Loucy (cell line): ENCODE data around the gene CNOT2.

ENCODE experiments used
- H2AFZ ChIP-seq: fragments of 200-600 bp; sonication (generic); 2 replicates; pipeline ENCODE4 v1.6.0; 2016; ENCODE audit warnings: antibody characterized with exemption, mild to moderate bottlenecking, low read length, moderate library complexity
- H3F3A ChIP-seq: fragments of 200-600 bp; 2 replicates; pipeline ENCODE4 v1.6.0; 2016; ENCODE audit warnings: antibody characterized with exemption, low read depth, mild to moderate bottlenecking
- H3K27me3 ChIP-seq: fragments of 200-600 bp; sonication (generic); 2 replicates; pipeline ENCODE4 v1.6.1; 2014; ENCODE audit warnings: low read length, mild to moderate bottlenecking; ENCODE audit not compliant: insufficient read depth, poor library complexity, severe bottlenecking
- H3K36me3 ChIP-seq: fragments of 200-600 bp; sonication (generic); 2 replicates; pipeline ENCODE4 v1.6.1; 2016; ENCODE audit warnings: low read length; ENCODE audit not compliant: insufficient read depth
- H3K4me1 ChIP-seq: fragments of 200-600 bp; sonication (generic); 2 replicates; pipeline ENCODE4 v1.5.1; 2014; ENCODE audit warnings: low read length, mild to moderate bottlenecking; ENCODE audit not compliant: insufficient read depth, poor library complexity, severe bottlenecking
- H3K4me2 ChIP-seq: fragments of 200-600 bp; sonication (generic); 2 replicates; pipeline ENCODE4 v1.6.0; 2014; ENCODE audit warnings: antibody characterized with exemption, low read length, low read depth, mild to moderate bottlenecking; ENCODE audit not compliant: poor library complexity, severe bottlenecking
- H3K4me3 ChIP-seq: fragments of 200-600 bp; sonication (generic); 2 replicates; pipeline ENCODE4 v1.5.1; 2014; ENCODE audit warnings: low read length, mild to moderate bottlenecking, mixed read lengths; ENCODE audit not compliant: poor library complexity, severe bottlenecking
- H3K79me2 ChIP-seq: fragments of 200-600 bp; sonication (generic); 2 replicates; pipeline ENCODE4 v1.6.1; 2014; ENCODE audit warnings: low read length; ENCODE audit not compliant: insufficient read depth
- H3K9ac ChIP-seq: fragments of 200-600 bp; sonication (generic); 2 replicates; pipeline ENCODE4 v1.6.0; 2014; ENCODE audit warnings: mild to moderate bottlenecking, low read depth, low read length, moderate library complexity; ENCODE audit not compliant: poor library complexity, severe bottlenecking
- H3K9me2 ChIP-seq: fragments of 200-600 bp; sonication (generic); replicated peaks from 2 replicates; pipeline ENCODE4 v1.6.1; 2016; ENCODE audit warnings: low read depth, low read length, mixed read lengths
- H3K9me3 ChIP-seq: fragments of 200-600 bp; sonication (generic); 2 replicates; pipeline ENCODE4 v1.6.1; 2014; ENCODE audit warnings: mild to moderate bottlenecking, antibody characterized with exemption, low read length, low read depth; ENCODE audit not compliant: insufficient read depth
- H4K20me1 ChIP-seq: fragments of 200-600 bp; sonication (generic); 2 replicates; pipeline ENCODE4 v1.6.0; 2014; ENCODE audit warnings: antibody characterized with exemption, low read length, mild to moderate bottlenecking; ENCODE audit not compliant: insufficient read depth, poor library complexity, severe bottlenecking
- CTCF ChIP-seq: fragments of 200-600 bp; sonication (generic); conservative IDR thresholded peaks from 2 replicates; pipeline ENCODE4 v1.5.1; 2014; ENCODE audit warnings: mild to moderate bottlenecking, antibody characterized with exemption, low read length
- EZH2phosphoT487 ChIP-seq: fragments of 200-600 bp; IDR thresholded peaks from 2 replicates; pipeline ENCODE4 v1.6.1; 2018; ENCODE audit warnings: antibody characterized with exemption, mild to moderate bottlenecking, moderate library complexity, borderline replicate concordance

The CNOT2 gene

GRCh38 chr12:70268972-70269371, 25.7 kb downstream of the CNOT2 start:
- Histone ChIP-seq H3K9me3 (no peaks in the 10 kb centered on the region), H2AFZ (no peak overlapping the region), H3K27me3 (no peaks in the 10 kb centered on the region), H3F3A (no peaks in the 10 kb centered on the region), H3K4me2 (peak overlapping the region; percentile 35), H3K4me1 (peaks cover 53% of the 10 kb centered on the region), H3K9me2 (no peaks in the 10 kb centered on the region), H3K79me2 (peaks cover 100% of the 10 kb centered on the region), H4K20me1 (peaks cover 94% of the 10 kb centered on the region), H3K36me3 (no peaks in the 10 kb centered on the region), H3K4me3 (no peak overlapping the region), H3K9ac (no peak overlapping the region)
- TF ChIP-seq CTCF (no peak), EZH2phosphoT487 (no peak)

- TF ChIP-seq CTCF (no peak), EZH2phosphoT487 (no peak)
- peaks cover 100% of the 10 kb centered on the region for H3K79me2 ChIP-seq
- H3K9me2 ChIP-seq = no peaks in the 10 kb centered on the region
- peaks cover 92% of the 10 kb centered on the region for H4K20me1 ChIP-seq
- H3K36me3 ChIP-seq = 0 out of 2 replicates have a peak, but pooled peaks cover 6% of the 10 kb centered on the region
- H3K4me2 ChIP-seq = peak overlapping the region; percentile 35
- no peaks in the 10 kb centered on the region for H3K27me3 ChIP-seq
- peaks cover 43% of the 10 kb centered on the region for H3K4me1 ChIP-seq
- H2AFZ ChIP-seq = no peak overlapping the region
- H3K9me3 ChIP-seq = no peaks in the 10 kb centered on the region
- no peak overlapping the region for H3K4me3 ChIP-seq
- H3F3A ChIP-seq = no peaks in the 10 kb centered on the region
- H3K9ac ChIP-seq = no peak overlapping the region
Observed at GRCh38 chr12:70270108-70270507, 26.9 kb downstream of the CNOT2 start.

GRCh38 chr12:70271025-70271424, 27.8 kb downstream of the CNOT2 start:
- Histone ChIP-seq H3K4me1 (peaks cover 38% of the 10 kb centered on the region), H3K9me2 (no peaks in the 10 kb centered on the region), H3K4me3 (no peak overlapping the region), H3K36me3 (0 out of 2 replicates have a peak, but pooled peaks cover 6% of the 10 kb centered on the region), H3K27me3 (no peaks in the 10 kb centered on the region), H3K79me2 (peaks cover 100% of the 10 kb centered on the region), H3K4me2 (no peak overlapping the region), H3K9ac (no peak overlapping the region), H3K9me3 (no peaks in the 10 kb centered on the region; the same call in 1 of the 2 replicates), H3F3A (no peaks in the 10 kb centered on the region), H4K20me1 (peaks cover 92% of the 10 kb centered on the region), H2AFZ (no peak overlapping the region)
- TF ChIP-seq EZH2phosphoT487 = no peak
- TF ChIP-seq CTCF = no peak
